Erythroblast (primary cell): Measurements from ENCODE around the gene GTF3C1.

Source experiments
- GATA1 ChIP-seq: IDR thresholded peaks from 2 replicates; pipeline ENCODE4 v1.6.1; 2011; ENCODE audit warnings: low read depth, mild to moderate bottlenecking, control low read depth, low read length, moderate library complexity
- POLR2A ChIP-seq: IDR thresholded peaks from 2 replicates; pipeline ENCODE4 v1.6.1; 2011; ENCODE audit warnings: mild to moderate bottlenecking, low read length

GRCh38 chr16:27414788-27415431, 134.8 kb downstream of the GTF3C1 start:
- TF ChIP-seq POLR2A (no peak), GATA1 (no peak)
